HG03354 (cell line): ENCODE results near the gene ST8SIA2.
"Not testable (repeated sequence)": the region's sequence is repeated elsewhere in the genome, so short reads cannot be mapped to it uniquely, and the experiment has no call there.

Experiments used
- ATAC-seq: cut with Tn5 transposase; IDR thresholded peaks from one replicate; pipeline ENCODE4 v1.9.1; 2021; ENCODE audit warnings: mild to moderate bottlenecking; ENCODE audit not compliant: unreplicated experiment, poor library complexity, severe bottlenecking

ST8SIA2 gene

GRCh38 chr15:92468991-92469390 lies 75.3 kb downstream of the ST8SIA2 start:
- ATAC-seq = no peak

GRCh38 chr15:92471288-92471687 lies 77.6 kb downstream of the ST8SIA2 start:
- no peak for ATAC-seq

- no peak for ATAC-seq
These were observed 80.1 kb downstream of the ST8SIA2 start for GRCh38 chr15:92473756-92474155.

GRCh38 chr15:92479730-92480129 lies 86.0 kb downstream of the ST8SIA2 start:
- ATAC-seq = not testable (repeated sequence)

- ATAC-seq = no peak
These were observed 86.7 kb downstream of the ST8SIA2 start for GRCh38 chr15:92480361-92480760.

GRCh38 chr15:92485441-92485840 lies 91.8 kb downstream of the ST8SIA2 start:
- ATAC-seq = no peak

GRCh38 chr15:92492551-92493115 lies 99.0 kb downstream of the ST8SIA2 start:
- no peak for ATAC-seq

GRCh38 chr15:92494806-92495336 lies 101.2 kb downstream of the ST8SIA2 start:
- no peak for ATAC-seq

GRCh38 chr15:92495446-92495845 lies 101.8 kb downstream of the ST8SIA2 start:
- no peak for ATAC-seq

- ATAC-seq = no peak
These were observed 106.2 kb downstream of the ST8SIA2 start for GRCh38 chr15:92499731-92500530.

GRCh38 chr15:92502336-92502735 lies 108.7 kb downstream of the ST8SIA2 start:
- no peak for ATAC-seq

GRCh38 chr15:92502930-92503857 lies 109.5 kb downstream of the ST8SIA2 start:
- no peak for ATAC-seq

- no peak for ATAC-seq
These were observed 110.2 kb downstream of the ST8SIA2 start for GRCh38 chr15:92503889-92504288.

GRCh38 chr15:92505611-92506010 lies 111.9 kb downstream of the ST8SIA2 start:
- ATAC-seq = no peak

GRCh38 chr15:92506506-92506905 lies 112.8 kb downstream of the ST8SIA2 start:
- no peak for ATAC-seq

GRCh38 chr15:92510163-92510882 lies 116.6 kb downstream of the ST8SIA2 start:
- ATAC-seq = no peak
